HG02885 (cell line): ENCODE measurements around the gene DCP2.
A peak's percentile ranks its signal among the peaks of the same experiment; 100 is the strongest.

ENCODE experiments used
- ATAC-seq: cut with Tn5 transposase; IDR thresholded peaks from one replicate; pipeline ENCODE4 v1.9.1; 2021; ENCODE audit warnings: mild to moderate bottlenecking; ENCODE audit not compliant: unreplicated experiment, poor library complexity

DCP2 gene

GRCh38 chr5:112965733-112966306 is 10.8 kb upstream of the DCP2 start:
- ATAC-seq, result no peak

GRCh38 chr5:112967520-112968083 is 9.0 kb upstream of the DCP2 start:
- ATAC-seq, result no peak

- ATAC-seq, result no peak
Observed at GRCh38 chr5:112968411-112969106, 8.0 kb upstream of the DCP2 start.

GRCh38 chr5:112971276-112971675 is 5.3 kb upstream of the DCP2 start:
- ATAC-seq, result peak; percentile 27

- ATAC-seq, result no peak
Observed at GRCh38 chr5:112973036-112973435, 3.6 kb upstream of the DCP2 start.

GRCh38 chr5:112973904-112974303 is 2.7 kb upstream of the DCP2 start:
- ATAC-seq, result no peak

- no peak for ATAC-seq
Observed at GRCh38 chr5:112974901-112975300, 1.7 kb upstream of the DCP2 start.

- peak; percentile 19 for ATAC-seq
Observed at GRCh38 chr5:112975721-112976431, 722 bp upstream of the DCP2 start.

- ATAC-seq, result no peak
Observed at GRCh38 chr5:112977440-112977861, 853 bp downstream of the DCP2 start.

- no peak for ATAC-seq
Observed at GRCh38 chr5:112978836-112979235, 2.2 kb downstream of the DCP2 start.

GRCh38 chr5:112979723-112980122 is 3.1 kb downstream of the DCP2 start:
- ATAC-seq, result no peak

- no peak for ATAC-seq
Observed at GRCh38 chr5:112983363-112983762, 6.8 kb downstream of the DCP2 start.

- ATAC-seq, result no peak
Observed at GRCh38 chr5:112986224-112986623, 9.6 kb downstream of the DCP2 start.

GRCh38 chr5:112995764-112996618 is 19.4 kb downstream of the DCP2 start:
- ATAC-seq, result peak; percentile 91

GRCh38 chr5:112996830-112997374 is 20.3 kb downstream of the DCP2 start:
- no peak for ATAC-seq

- ATAC-seq, result no peak
Observed at GRCh38 chr5:112998296-112998695, 21.7 kb downstream of the DCP2 start.

- ATAC-seq, result no peak
Observed at GRCh38 chr5:113000466-113000865, 23.9 kb downstream of the DCP2 start.

GRCh38 chr5:113002423-113002822 is 25.8 kb downstream of the DCP2 start:
- no peak for ATAC-seq

GRCh38 chr5:113003763-113004162 is 27.2 kb downstream of the DCP2 start:
- no peak for ATAC-seq

- no peak for ATAC-seq
Observed at GRCh38 chr5:113005454-113005853, 28.9 kb downstream of the DCP2 start.
